GM18907 (cell line): ENCODE results near the gene AIPL1.
"Not testable (repeated sequence)": the region's sequence is repeated elsewhere in the genome, so short reads cannot be mapped to it uniquely, and the experiment has no call there.

Source experiments
- ATAC-seq: cut with Tn5 transposase; IDR thresholded peaks from one replicate; pipeline ENCODE4 v1.9.1; 2021; ENCODE audit warnings: mild to moderate bottlenecking, moderate library complexity; ENCODE audit not compliant: unreplicated experiment

The AIPL1 gene, protein sequence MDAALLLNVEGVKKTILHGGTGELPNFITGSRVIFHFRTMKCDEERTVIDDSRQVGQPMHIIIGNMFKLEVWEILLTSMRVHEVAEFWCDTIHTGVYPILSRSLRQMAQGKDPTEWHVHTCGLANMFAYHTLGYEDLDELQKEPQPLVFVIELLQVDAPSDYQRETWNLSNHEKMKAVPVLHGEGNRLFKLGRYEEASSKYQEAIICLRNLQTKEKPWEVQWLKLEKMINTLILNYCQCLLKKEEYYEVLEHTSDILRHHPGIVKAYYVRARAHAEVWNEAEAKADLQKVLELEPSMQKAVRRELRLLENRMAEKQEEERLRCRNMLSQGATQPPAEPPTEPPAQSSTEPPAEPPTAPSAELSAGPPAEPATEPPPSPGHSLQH

DNA sequence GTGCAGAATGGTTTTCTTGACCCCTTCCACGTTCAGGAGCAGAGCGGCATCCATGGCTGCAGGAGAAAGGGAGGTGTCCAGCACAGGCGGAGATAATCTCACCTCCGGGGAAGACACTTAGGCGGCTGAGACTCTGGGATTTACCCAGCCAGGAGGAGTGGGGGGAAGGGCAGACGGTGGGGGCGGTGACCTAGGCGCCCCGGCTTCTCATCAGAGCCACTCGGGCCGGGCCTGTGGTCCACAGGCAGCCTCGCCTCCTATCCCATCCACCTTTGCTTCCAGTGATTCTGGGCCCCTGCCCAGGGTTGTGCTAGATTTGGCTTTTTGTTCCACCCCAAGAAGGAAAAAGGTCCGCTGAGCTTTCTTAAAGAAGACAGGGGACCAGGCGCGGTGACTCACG lies at the start of gene AIPL1:
AIPL1 (minus strand) TSS at position 71 of the 400 bp plus-strand sequence; CDS start at position 54, 17 bp downstream.
- ATAC-seq, result no peak

DNA sequence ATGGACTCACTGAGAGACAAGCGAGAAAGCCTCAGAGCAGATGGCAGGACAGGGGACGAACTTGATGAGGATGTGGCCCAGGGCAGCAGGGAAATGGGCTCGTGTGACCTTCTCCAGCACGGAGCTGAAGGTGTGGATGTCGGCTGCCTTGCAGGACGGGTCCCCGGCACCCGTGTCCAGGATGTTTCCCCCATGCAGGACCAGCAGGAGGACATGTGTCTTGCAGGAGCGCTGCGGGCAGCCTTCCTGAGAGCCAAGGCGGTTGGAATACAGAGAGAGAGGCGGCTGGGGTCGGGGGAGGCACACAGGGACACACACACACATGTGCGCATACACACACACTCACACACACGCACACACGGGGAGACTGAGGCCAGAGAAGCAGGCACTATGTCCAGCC lies 48.6 kb upstream of the AIPL1 start:
- ATAC-seq, result no peak

DNA sequence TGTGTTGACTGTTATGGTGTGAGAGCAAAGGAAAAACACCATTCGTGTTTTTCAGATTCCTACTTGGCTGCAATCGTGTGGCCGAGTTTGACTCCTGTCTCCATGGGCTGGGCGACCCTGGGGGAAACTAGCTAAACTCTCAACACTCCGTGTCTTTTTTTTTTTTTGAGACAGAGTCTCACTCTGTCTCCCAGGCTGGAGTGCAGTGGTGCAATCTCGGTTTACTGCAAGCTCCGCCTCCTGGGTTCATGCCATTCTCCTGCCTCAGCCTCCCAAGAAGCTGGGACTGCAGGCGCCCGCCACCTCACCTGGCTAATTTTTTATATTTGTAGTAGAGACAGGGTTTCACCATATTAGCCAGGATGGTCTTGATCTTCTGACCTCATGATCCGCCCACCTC lies 47.9 kb upstream of the AIPL1 start:
- ATAC-seq, result not testable (repeated sequence)

DNA sequence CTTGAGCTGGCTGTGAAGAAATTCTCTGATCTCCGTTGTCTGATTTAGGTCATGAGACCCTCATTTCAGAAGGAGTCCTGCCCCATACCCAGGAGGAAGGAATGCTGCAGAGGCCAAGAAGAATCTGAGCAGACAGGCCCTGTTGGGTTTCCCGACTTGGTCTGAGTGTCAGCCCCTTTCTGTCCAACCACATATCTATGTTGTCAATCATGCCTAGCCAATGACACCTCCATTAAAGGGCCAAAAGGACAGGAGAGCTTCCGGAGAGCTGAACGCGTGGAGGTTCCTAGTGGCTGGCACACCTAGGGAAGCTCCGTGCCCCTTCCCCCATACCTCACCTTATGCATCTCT lies 47.2 kb upstream of the AIPL1 start:
- ATAC-seq, result no peak

DNA sequence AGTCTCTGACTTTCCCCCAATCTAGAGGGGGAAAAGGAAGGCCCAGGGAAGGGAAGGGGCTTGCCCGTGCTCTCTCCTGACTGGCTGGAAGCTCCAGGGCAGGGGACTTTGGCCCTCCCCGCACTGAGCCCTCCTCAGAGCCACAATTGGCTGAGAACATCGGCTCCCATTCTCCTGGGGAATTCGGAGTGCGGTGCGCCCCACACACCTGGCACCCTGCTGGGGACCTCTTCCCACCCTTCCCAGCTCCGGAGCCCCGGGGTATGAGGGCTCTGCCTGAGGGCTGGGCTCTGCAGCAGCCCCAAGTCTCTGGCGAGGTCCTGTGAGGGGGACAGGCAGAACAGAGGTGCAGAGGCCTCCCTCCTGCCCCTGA lies 45.4 kb upstream of the AIPL1 start:
- no peak for ATAC-seq

DNA sequence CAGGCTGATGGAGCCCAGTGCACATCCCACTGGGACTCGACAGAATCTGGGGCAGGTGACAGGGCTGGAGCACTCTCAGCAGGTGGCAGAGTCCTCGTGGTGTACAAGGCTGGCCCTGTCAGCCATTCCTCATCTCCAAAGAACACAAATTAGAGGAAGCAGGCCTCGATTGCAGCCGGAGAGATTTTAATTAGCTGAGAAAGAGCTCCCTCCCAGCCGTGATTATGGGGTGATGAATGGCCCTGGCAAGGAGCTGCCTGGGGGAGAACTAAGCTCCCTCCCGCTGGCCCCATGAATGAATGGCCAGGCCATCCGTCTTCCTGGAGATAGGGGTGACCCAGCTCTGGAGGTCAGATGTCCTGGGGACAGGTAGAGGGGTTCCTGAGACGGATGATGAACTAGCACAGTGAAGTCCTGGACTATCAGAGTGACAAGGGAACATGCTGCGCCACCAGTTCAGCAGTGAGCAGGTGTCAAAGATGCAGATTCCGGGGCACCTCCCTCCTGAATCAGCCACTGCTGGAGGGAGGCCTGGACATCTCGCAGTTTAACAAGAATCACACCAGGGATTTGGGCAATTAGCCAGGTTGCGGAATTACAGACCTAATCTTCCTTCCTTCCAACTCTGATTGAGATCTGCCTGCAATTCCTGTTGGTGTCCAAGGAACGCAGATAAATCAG lies 44.8 kb upstream of the AIPL1 start:
- ATAC-seq, result no peak

DNA sequence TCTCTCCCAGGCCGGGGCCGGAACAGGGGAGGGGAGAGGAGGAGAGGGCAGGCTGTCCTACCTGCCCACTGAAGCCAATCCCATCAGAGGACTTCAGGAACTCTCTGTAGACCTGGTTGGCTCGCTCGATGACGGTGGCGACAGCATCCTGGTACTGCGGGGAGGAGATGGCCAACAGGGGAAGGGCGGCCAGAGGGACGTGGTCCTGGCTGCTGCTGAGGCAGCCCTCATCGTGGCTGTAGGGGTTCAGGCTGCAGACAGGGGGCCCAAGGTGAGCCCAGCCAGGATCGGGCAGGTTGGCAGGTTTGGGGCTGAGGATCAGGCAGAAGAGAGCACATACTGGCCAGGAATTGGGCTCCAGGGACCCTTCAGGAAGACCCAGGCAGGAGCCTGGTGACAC lies 43.6 kb upstream of the AIPL1 start:
- ATAC-seq, result no peak

DNA sequence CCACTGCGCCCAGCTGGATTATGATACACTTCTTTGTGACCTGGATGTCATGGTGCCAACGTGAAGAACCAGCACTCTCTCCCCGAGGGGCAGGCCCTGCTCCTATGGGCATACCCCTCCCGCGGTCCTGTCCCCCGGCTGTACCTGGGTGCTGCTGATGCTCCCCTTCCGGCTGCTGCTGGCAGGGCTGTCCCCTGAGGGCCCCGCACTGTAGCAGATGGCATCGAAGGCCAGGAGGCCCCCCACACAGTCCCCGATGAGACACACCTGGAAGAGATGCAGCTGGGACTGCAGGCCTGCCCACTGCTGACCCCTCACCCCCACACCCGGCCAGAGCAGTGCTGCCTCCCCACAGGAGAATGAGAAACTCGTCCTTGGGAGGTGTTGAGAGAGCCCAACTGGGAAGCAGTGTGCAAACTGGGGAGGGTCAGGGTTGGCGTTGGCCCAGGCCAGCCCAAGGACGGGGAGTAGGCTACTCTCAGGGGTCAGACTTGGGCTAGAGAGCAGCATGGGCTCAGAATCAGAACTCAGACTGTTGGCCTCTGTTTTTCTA lies 43.0 kb upstream of the AIPL1 start:
- ATAC-seq, result no peak

DNA sequence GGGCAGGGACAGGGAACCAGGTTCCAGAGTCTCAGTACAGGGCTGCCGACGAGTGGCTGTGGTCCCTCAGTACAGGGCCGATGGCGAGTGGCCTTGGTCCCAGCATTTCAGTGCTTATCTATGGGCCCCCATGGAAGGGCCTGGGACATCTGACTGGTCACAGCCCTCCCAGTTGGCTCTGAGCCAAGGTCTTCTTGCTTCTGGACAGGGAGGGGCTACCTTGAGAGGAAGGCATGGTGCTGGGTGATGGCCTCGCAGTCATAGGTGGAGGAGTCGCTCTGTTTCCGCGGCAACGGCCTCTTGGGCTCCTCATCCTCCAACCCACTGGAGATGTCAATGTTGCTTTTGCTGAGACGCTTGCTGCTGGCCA lies 41.9 kb upstream of the AIPL1 start:
- no peak for ATAC-seq

DNA sequence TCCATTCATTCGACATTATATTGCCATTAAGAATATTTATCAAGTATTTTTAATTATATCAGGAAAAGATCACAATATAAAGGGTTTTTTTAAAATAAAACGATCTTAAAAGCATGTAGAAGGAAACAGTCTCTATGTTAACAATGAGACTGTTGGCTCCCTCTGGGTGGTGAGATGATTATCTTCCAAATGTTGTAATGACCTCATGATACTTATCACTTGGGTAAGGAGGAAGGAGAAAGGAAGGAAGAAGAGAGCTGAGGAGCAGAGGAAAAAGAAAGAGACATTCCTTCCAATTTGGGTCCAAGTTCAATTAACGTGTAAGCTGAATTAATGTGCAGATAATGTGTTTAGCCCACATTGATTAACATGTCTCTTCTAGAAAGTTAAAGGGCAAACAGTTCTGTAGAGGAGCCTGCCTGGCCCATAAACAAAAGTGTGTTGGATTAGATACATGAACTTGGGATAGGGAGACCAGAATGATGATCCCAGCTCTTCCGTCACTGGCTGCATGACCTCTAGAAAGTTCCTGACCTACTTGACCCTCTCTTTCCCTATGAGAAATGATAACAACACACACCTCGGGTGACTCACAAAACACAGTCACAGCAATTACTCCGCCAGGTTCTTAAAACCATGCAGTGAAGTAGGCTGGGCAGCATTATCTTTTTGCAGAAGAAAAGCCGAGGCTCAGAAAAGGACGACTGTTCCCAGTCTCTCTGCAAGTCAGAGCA lies 41.3 kb upstream of the AIPL1 start:
- no peak for ATAC-seq

DNA sequence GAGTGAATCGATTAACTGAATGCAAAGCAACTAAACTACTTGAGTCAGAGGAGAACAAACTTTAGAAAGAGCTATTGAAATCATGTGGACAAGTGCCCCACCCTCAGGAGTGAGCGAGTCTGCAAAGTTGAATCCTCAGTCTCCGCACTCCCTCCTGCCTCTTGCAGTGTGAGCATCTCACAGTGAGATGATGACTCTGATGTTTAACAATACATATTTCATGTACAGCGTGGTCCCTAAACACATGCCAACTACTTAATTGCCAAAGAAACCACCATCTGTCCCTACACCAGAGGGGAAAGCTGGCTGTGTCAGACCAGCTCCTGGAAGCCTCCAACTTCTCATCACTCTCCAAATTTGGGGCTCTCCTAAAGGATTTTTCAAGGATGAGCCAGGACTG lies 40.5 kb upstream of the AIPL1 start:
- no peak for ATAC-seq

DNA sequence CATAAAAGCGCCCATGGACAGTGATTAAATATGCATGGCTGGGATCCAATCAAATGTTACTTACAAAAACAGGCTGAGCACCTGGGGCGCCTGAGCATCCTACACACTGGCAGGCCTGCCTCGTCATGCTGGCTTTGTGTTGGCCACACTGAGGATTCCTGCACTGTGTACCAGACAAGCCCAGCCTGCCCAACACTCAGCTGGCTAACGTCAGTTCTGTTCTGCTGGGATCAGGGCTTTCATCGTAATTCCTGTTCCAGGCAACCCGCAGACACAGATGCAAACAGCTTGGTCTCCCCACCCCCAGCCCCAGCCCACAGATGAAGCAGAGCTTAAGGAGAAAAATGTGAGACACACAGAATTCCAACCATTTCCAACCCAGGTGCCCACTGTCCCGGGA lies 40.0 kb upstream of the AIPL1 start:
- ATAC-seq, result no peak

DNA sequence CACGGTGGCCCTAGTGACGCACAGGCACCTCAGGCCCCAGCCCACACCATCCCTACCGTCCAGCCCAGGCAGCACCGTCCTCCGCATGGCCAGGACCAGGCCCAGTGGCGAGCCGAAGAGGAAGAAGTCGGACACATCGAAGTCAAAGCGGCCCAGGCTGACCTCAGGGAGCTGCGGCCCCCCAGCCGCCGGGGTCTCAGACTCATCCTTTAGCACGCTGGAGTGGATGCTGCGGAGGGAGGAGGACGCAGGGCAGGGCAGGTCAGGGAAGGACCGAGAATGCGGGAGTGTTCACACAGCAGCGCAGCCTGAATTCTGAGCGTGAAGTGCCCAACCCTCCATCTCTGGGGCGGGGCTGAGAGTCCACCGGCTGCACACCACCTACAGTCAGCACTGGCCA lies 39.5 kb upstream of the AIPL1 start:
- ATAC-seq, result no peak

DNA sequence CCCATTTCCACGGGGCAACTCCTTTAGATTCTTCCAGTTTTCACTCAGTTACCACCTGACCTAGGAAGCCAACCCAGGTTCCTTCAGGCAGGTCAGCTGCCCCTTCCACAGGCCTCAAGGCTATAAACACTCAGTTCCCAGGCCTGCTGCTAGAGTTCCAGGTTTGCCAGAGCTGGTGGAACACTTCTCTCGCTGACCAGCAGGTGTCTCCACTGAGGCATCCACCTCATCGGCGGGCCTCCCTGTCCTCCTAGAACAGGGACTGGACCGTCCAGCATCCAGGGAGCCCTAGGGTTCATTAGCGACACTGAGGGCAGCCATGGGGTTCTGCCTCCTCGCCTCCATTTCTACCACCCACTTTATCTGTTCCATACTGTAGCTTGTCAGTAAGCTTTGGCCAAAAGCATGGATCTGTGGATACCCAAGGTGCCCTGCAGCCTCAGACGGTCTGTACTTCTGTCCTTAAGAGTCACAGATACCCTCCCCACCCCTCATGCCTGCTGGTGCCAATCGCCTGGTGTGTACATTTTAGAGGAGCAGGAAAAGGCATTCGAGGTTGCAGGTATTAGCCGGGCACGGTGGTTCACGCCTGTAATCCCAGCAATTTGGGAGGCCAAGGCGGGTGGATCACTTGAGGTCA lies 38.3 kb upstream of the AIPL1 start:
- ATAC-seq, result no peak

DNA sequence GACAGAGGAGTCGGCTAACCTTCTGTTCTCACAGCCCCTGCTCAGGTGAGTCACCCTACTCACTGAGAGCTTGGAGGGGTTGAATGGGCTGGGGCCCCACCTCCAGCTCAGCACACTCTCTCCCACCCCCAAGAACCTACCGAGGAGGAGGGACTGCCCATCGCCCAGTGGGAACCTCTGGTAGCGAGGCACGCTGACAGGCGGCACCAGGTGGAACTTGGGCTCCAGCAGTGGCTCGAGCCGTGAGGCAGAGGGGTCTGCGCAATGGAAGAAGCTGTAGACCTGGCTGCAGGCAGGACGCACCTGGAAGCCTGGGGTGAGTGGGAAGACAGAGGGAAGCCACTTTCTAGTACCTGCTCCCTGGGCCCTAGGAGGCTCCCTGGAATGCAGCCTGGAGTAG lies 37.6 kb upstream of the AIPL1 start:
- ATAC-seq, result no peak

DNA sequence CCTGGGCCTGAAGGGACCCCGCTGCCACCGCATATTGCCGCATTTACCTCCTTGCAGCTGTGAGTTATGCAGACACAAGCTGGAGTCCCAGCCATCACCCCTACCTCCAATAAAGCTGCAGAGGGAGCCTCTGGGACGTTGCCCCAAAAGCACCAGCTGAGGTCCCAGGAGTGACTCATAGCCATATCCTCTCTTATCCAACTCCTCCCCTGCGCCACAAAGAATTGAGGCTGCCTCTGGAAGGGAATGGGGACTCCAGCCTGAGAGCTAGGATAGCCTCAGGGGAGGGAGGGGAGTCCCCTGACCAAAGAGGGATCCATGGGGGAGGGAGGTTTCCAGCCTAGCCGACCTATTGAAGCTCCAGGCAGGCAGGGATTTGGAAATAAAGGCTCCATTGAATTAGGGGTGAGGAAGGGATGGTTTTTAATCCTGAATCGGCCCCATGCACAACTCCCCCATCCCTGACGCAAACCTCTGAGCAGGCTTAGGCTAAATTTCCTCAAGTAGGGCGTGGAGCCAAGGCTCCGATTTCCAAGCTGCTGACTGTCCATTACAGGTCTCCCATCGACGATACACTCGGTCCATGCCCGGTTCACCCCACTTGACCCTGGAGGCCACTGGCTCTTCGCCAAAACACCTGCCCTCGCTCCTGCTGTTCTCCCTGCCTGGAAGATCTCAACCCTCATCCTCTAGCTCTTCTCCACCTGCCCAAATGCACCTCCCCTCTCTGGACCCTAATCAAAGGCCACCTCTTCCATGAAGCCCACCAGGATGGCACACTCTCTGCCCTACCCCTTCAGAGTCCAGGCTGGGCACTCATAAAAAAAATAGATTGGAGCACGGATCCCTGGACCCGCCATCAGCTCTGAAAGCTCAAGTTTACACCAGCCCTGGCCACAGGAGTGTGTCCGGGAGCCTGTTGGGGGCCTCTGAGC lies 36.9 kb upstream of the AIPL1 start:
- ATAC-seq, result no peak

DNA sequence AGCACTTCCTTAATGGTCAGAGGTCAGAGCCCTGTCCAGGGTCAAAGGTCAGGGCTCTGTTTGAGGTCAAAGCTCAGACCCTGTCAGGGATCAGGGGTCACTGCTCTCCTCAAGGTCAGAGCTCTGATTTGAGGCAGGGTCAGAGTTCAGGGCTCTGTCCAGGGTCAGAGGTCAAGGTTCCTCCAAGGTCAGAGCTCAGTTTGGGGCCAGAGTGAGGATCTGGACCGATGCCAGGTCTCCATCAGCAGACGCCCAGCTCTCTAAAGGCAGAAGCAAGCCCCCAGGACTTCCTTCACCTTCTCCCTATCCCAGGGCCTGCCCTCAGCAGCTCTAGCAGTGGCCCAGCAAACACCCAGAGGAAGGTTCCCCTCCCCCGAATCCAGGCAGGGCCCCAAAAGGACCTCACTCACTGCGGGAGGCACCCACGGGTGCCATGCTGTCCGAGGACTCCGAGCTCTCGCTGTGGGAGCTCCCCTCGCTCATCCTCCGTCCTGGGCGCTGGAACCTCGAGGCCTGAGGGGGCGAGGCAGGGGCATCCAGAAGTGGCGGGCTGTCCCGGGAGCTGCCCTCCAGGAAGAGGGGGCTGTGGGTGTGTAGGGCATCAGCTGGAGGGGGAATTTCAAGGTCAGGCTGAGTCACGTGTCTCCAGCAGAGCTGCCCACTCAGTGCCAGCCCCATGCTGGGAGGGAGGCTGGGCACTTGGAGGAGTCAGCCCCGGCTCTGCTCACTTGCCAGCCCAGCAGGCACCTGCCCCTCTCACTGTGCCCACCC lies 36.0 kb upstream of the AIPL1 start:
- no peak for ATAC-seq

DNA sequence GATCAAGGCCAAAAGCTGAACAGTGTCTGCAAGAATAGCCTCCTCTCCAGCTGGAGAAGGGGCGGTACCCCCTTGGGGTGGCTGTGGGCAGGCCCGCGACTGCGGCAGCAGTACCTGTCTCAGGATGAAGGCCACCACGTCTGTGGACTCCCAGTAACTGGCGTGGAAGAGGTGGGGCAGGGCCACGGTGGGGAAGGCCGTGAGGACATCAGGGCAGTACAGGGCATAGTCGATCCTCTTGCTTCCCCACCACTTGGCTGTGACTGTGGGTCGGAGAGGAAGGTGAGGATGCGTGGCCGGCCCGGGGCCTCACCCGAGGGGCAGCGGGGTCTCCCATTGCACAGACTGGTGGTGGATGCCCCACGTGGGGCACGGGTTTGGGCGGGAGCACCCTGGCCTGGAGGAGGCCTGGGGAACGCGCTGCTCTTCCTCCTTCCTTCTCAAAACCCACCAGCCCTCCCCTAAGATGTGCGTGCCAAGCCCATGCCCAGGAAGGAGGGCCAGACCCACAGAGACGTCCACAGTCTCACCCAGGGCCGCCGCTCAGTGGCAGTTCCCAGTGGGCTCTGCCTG lies 35.3 kb upstream of the AIPL1 start:
- ATAC-seq, result no peak
